Measurements from ENCODE around the gene CEBPG. TPM values are rescaled to one million over a fixed set of nuclear protein-coding genes. Genes with fewer than 3 reads are reported as not detected.
A peak's percentile ranks its signal among the peaks of the same experiment; 100 is the strongest.

Gene CEBPG
- total RNA-seq, 2 experiments from 2014 or later: 15.5 TPM

- DNase-seq: peak in 10 of 14 experiments; percentile 5 to 84 (median 34)
- no peak overlapping the region for H3K4me3 ChIP-seq (ENCODE audit: low read length)
- H3K36me3 ChIP-seq (ENCODE audit: insufficient read depth, low read length): no peaks in the 10 kb centered on the region
- no peaks in the 10 kb centered on the region for H3K27me3 ChIP-seq (ENCODE audit: control insufficient read depth in 1 of 2, insufficient read depth in 2 of 2, low read length in 2 of 2)
- peaks cover 19% of the 10 kb centered on the region for H3K4me1 Mint-ChIP-seq (ENCODE audit: low read depth)
- no peaks in the 10 kb centered on the region for H3K36me3 Mint-ChIP-seq (ENCODE audit: low read depth)
- H3K9me3 Mint-ChIP-seq: no peaks in the 10 kb centered on the region
- ChIA-PET POLR2A (interaction anchor here (1.2 kb wide), 1 partner anchor 91 kb away, joined by 5 read pairs; the partner anchor contains the start of gene PEPD), CTCF (interaction anchor here (1.2 to 1.6 kb wide), 4 partner anchors 14 to 348 kb away, joined by 3 to 9 read pairs (median 4); no protein-coding TSS in a partner anchor)
- H3K9me3 ChIP-seq (ENCODE audit: control insufficient read depth in 1 of 2, insufficient read depth in 1 of 2, low read length in 2 of 2): no peaks in the 10 kb centered on the region
- H3K27ac Mint-ChIP-seq: peak overlapping the region; percentile 91
- no peak overlapping the region for H3K27ac ChIP-seq (ENCODE audit: low read depth in 1 of 2, low read length in 2 of 2)
- ATAC-seq (ENCODE audit: poor library complexity): peak; percentile 91
- intact Hi-C loops (cut with DNase I, micrococcal nuclease): loop anchor here in 1 of 2 experiments (1.0 to 10.0 kb wide), 2 partner anchors 341 to 665 kb away; no protein-coding TSS in a partner anchor
- H3K4me3 Mint-ChIP-seq: peak overlapping the region; percentile 64
- peaks cover 22% of the 10 kb centered on the region for H3K4me1 ChIP-seq (ENCODE audit: insufficient read depth, low read length)
- no peak for TF ChIP-seq CTCF (IDR thresholded peaks at IDR 0.05)
- no peaks in the 10 kb centered on the region for H3K27me3 Mint-ChIP-seq
These were observed 56.6 kb downstream of the CEBPG start for GRCh38 chr19:33429891-33430673.

- ChIA-PET POLR2A (interaction anchor here (1.2 kb wide), 1 partner anchor 91 kb away, joined by 5 read pairs; the partner anchor contains the start of gene PEPD), CTCF (interaction anchor here (0.6 to 1.6 kb wide), 5 partner anchors 15 to 469 kb away, joined by 3 to 9 read pairs (median 4); no protein-coding TSS in a partner anchor)
- no peaks in the 10 kb centered on the region for H3K9me3 ChIP-seq (ENCODE audit: control insufficient read depth in 1 of 2, insufficient read depth in 1 of 2, low read length in 2 of 2)
- intact Hi-C loops (cut with DNase I, micrococcal nuclease): loop anchor here in 1 of 2 experiments (1.0 kb wide), 1 partner anchor 341 kb away; no protein-coding TSS in a partner anchor
- Mint-ChIP-seq H3K27me3 (no peaks in the 10 kb centered on the region), H3K9me3 (no peaks in the 10 kb centered on the region), H3K4me1 (ENCODE audit: low read depth) (peaks cover 19% of the 10 kb centered on the region), H3K36me3 (ENCODE audit: low read depth) (no peaks in the 10 kb centered on the region), H3K27ac (peak overlapping the region; percentile 91), H3K4me3 (peak overlapping the region; percentile 64)
- H3K27me3 ChIP-seq (ENCODE audit: control insufficient read depth in 1 of 2, insufficient read depth in 2 of 2, low read length in 2 of 2): no peaks in the 10 kb centered on the region
- peak; percentile 70 for TF ChIP-seq CTCF (IDR thresholded peaks at IDR 0.05)
- H3K36me3 ChIP-seq (ENCODE audit: insufficient read depth, low read length): peaks cover 2% of the 10 kb centered on the region
- DNase-seq: peak; percentile 46 to 83 (median 58)
- ATAC-seq (ENCODE audit: poor library complexity): peak; percentile 74
- no peak overlapping the region for H3K4me3 ChIP-seq (ENCODE audit: low read length)
- peaks cover 22% of the 10 kb centered on the region for H3K4me1 ChIP-seq (ENCODE audit: insufficient read depth, low read length)
- no peak overlapping the region for H3K27ac ChIP-seq (ENCODE audit: low read depth in 1 of 2, low read length in 2 of 2)
These were observed 57.3 kb downstream of the CEBPG start for GRCh38 chr19:33430674-33431277.

- CTCF ChIA-PET: interaction anchor here (1.0 to 1.2 kb wide), 2 partner anchors 16 to 197 kb away, joined by 3 to 4 read pairs; no protein-coding TSS in a partner anchor
- no peak for TF ChIP-seq CTCF (IDR thresholded peaks at IDR 0.05)
- H3K27ac Mint-ChIP-seq: no peak overlapping the region
- H3K4me1 Mint-ChIP-seq (ENCODE audit: low read depth): peaks cover 19% of the 10 kb centered on the region
- H3K9me3 Mint-ChIP-seq: no peaks in the 10 kb centered on the region
- DNase-seq (no peak), ATAC-seq (ENCODE audit: poor library complexity) (no peak)
- Histone ChIP-seq H3K4me1 (ENCODE audit: insufficient read depth, low read length) (peaks cover 22% of the 10 kb centered on the region), H3K27me3 (ENCODE audit: control insufficient read depth in 1 of 2, insufficient read depth in 2 of 2, low read length in 2 of 2) (no peaks in the 10 kb centered on the region), H3K9me3 (ENCODE audit: control insufficient read depth in 1 of 2, insufficient read depth in 1 of 2, low read length in 2 of 2) (no peaks in the 10 kb centered on the region), H3K36me3 (ENCODE audit: insufficient read depth, low read length) (peaks cover 2% of the 10 kb centered on the region), H3K4me3 (ENCODE audit: low read length) (no peak overlapping the region), H3K27ac (ENCODE audit: low read depth in 1 of 2, low read length in 2 of 2) (no peak overlapping the region)
- H3K36me3 Mint-ChIP-seq (ENCODE audit: low read depth): no peaks in the 10 kb centered on the region
- H3K4me3 Mint-ChIP-seq: no peak overlapping the region
- intact Hi-C loops (cut with DNase I, micrococcal nuclease): no loop called here
- POLR2A ChIA-PET: no interaction called here
- no peaks in the 10 kb centered on the region for H3K27me3 Mint-ChIP-seq
These were observed 58.5 kb downstream of the CEBPG start for GRCh38 chr19:33432015-33432414.

Other genes starting within 250 kb of the CEBPG start
- not detected for gene WDR88, start 241.6 kb upstream of the CEBPG start, total RNA-seq
- gene LRP3, start 179.4 kb upstream of the CEBPG start, total RNA-seq: under 1 TPM in 1 of 2 experiments, not detected in 1; 0.11 TPM
- not detected for gene SLC7A10, start 147.9 kb upstream of the CEBPG start, total RNA-seq
- gene CEBPA, start 71.2 kb upstream of the CEBPG start, total RNA-seq: 1 to 10 TPM in 1 of 2 experiments, under 1 TPM in 1; 0.84 to 1.4 TPM
- 10 to 100 TPM; 17.5 to 23.0 TPM for gene PEPD, start 148.1 kb downstream of the CEBPG start, total RNA-seq
- not detected for gene CHST8, start 248.2 kb downstream of the CEBPG start, total RNA-seq

All from CD4-positive, alpha-beta T cell (primary cell).